HG03045 (cell line): Measurements from ENCODE around the gene MAPK1IP1L.
"Not testable (repeated sequence)": the region's sequence is repeated elsewhere in the genome, so short reads cannot be mapped to it uniquely, and the experiment has no call there.

Experiments
- ATAC-seq: cut with Tn5 transposase; IDR thresholded peaks from one replicate; pipeline ENCODE4 v1.9.1; 2021; ENCODE audit warnings: mild to moderate bottlenecking, moderate library complexity; ENCODE audit not compliant: unreplicated experiment

Gene MAPK1IP1L

GRCh38 chr14:55053500-55053899 lies 2.1 kb downstream of the MAPK1IP1L start:
- no peak for ATAC-seq

DNA sequence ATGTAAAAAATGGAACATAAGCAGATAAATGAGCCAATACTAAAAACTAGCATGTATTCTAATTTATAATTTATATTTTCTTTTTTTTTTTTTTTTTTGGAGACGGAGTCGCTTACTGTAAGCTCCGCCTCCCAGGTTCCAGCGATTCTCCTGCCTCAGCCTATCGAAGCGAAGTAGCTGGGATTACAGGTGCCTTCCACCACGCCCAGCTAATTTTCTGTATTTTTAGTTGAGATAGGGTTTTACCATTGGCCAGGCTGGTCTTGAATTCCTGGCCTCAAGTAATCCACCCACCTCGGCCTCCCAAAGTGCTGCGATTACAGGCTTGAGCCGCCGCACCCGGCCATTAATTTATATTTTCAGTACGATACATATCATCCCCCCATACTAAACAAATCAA lies 2.7 kb downstream of the MAPK1IP1L start:
- ATAC-seq: no peak

- no peak for ATAC-seq
These were observed 6.5 kb downstream of the MAPK1IP1L start for GRCh38 chr14:55057919-55058318.

GRCh38 chr14:55059333-55059732 lies 7.9 kb downstream of the MAPK1IP1L start:
- no peak for ATAC-seq

DNA sequence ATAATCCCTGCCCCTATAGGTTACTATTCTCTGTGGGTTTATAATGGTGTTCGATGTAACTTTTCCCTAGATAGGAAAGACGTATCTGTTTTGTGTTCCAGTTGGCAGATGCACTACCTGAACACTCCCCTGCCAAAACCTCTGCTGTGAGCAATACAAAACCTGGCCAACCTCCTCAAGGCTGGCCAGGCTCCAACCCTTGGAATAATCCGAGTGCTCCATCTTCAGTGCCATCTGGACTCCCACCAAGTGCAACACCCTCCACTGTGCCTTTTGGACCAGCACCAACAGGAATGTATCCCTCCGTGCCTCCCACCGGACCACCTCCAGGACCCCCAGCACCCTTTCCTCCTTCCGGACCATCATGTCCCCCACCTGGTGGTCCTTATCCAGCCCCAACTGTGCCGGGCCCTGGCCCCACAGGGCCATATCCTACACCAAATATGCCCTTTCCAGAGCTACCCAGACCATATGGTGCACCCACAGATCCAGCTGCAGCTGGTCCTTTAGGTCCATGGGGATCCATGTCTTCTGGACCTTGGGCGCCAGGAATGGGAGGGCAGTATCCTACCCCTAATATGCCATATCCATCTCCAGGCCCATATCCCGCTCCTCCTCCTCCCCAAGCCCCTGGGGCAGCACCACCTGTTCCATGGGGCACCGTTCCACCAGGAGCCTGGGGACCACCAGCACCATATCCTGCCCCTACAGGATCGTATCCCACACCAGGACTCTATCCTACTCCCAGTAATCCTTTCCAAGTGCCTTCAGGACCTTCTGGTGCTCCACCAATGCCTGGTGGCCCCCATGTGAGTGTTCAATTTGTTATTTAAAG lies 11.3 kb downstream of the MAPK1IP1L start:
- no peak for ATAC-seq

DNA sequence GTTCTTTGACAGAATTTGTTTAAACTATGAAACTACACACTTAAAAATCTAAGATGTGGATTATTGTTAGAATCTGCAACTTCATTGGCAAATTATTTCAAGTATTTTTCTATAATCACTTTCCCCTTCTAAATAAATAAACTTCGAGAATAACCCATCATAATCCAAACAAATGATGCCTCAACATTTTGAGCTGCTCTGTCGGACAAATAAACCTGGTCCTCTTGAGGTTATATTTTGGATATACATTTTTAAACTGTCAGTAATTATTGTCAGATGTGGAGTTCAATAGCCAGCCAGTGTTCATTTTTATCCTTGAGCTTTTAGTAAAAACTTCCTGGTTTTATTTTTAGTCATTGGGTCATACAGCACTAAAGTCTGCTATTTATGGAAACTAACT lies 13.4 kb downstream of the MAPK1IP1L start:
- not testable (repeated sequence) for ATAC-seq

- ATAC-seq: no peak
These were observed 14.0 kb downstream of the MAPK1IP1L start for GRCh38 chr14:55065411-55065810.

GRCh38 chr14:55066223-55066622 lies 14.8 kb downstream of the MAPK1IP1L start:
- no peak for ATAC-seq

DNA sequence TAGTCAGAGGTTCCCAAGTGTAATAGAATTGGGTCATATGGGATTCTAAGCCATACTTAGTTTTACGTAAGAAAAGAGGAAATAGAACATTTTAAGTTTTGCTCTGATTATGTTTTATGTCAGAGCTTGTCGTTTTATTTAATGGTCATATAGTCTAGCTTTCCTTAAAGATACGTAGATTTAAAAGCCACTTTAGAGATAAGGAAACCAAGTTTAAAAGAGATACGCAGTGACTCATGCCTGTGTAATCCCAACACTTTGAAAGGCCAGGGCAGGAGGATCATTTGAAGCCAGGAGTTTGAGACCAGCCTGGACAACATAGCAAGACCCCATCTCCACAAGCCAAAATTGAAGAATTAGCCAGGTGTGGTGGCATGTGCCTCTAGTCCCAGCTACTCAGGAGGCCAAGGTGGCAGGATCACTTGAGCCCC lies 19.5 kb downstream of the MAPK1IP1L start:
- ATAC-seq: no peak

DNA sequence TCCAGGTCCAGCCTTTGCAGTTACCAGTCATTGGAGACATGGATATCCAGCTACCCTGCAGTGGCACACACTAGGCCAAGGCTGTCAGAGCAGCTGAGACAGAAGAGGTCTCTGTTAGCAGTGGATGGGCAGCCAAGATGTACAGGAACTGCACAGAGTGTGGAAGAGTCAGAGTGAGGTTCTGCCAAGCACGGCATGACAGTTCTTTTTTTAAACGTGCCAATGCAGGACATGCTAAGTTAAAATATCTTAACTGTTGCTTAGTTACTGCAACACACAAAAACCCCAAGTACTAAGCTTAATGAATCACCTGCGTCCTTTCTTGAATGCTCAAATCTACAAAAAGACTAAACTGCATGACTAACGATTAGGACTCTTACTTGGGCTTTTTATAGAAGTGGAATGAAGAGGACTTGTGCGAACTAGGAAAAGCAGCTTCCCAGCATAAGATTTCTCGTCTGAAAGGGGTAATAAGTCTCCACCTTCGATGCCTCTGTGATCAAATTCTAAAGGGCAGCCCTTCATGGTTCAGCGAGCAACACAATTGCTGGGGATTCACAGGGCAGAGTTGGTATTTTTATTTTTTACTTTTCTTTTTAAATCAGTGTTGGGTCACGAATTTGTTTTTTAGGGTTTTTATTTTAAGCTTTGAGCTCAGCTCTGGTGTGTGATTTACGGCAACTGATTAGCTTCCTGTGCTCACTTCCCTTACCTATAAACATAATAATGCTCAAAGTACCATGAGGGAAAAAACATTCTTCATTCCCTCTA lies 20.6 kb downstream of the MAPK1IP1L start:
- no peak for ATAC-seq

- no peak for ATAC-seq
These were observed 22.4 kb downstream of the MAPK1IP1L start for GRCh38 chr14:55073856-55074255.

- peak; percentile 52 for ATAC-seq
These were observed 23.2 kb downstream of the MAPK1IP1L start for GRCh38 chr14:55074662-55075061.

DNA sequence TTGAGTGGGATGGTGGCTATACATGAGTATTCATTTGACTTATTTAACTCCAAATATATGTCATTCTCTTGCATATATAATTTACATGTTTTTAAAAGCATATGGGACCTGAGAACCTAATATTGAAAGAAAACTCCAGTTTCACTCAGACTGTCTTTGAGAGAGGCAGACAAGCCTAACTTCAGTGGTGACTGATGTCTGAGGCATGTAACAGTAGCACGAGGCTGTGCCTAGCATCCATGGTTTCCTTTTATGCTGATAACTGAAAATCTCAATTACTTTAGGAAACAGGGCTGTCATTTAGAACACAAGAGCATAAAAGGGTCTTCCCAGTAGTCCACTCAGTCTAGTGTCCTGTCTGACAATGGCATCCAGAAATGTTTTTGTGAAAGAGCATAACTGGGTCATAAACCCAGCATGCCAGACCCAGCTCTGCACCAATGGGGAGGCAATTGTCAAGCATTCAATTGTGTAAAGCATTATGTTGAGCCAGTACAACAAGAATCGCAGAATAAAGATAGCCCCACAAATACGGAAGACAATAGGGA lies 24.3 kb downstream of the MAPK1IP1L start:
- no peak for ATAC-seq

GRCh38 chr14:55077170-55078151 lies 26.0 kb downstream of the MAPK1IP1L start:
- peak; percentile 38 for ATAC-seq

GRCh38 chr14:55079961-55080360 lies 28.5 kb downstream of the MAPK1IP1L start:
- not testable (repeated sequence) for ATAC-seq

DNA sequence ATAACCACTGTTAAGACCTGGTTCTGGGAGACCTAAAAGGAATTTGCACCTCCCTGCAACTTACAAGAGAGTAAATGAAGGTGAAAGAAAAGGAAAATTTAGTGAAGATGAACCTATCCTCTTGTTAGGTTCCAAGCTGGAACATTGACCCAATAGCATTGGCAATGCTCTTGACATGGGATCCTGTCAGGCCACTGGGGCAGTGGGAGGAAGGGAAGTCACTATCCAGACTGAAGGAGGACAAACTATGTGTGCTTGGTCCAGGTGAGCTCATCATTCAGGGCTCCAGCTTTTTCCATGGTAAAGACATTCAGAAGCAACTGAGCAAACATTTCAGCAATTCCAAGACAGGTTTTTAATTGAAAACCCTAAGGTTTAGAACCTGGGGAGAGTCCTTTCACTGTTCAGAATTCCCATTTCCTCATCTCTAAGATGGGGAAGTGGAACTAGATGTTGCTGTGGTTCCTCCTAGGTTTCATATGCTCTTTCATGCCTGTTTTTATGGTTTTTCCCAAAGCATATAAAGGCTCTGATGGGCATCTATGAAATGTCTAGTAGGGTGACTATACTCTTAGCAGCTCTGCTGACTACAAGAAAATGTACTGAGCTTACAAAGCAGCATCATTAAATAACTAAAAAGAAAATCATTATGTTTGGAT lies 33.1 kb downstream of the MAPK1IP1L start:
- no peak for ATAC-seq

DNA sequence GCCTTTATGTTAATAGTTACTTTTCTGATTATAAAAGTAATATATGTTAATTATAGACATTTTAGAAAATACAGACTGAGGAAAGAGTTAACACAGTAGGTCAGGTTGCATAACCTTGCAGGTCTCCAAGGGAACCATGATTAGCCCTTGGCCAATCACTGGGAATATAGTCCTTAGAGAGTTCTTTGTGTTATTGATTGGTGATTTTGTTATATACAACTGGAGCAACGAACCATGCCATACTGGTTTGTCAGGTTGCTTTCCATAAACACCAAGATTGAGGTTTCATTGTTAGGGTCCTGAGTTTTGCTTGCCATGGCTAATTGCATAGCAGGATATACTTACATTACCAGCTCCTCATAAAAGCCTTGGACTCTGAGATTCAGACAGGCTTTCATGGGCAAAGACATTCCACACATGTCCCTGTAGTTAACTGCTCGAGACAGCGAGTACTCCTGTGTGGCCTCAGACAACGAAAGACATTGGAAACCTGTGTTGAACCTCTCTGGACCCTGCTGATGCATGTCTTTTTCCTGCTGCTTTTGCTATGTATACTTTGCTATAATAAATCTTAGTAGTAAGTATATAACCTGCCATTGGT lies 33.7 kb downstream of the MAPK1IP1L start:
- no peak for ATAC-seq

DNA sequence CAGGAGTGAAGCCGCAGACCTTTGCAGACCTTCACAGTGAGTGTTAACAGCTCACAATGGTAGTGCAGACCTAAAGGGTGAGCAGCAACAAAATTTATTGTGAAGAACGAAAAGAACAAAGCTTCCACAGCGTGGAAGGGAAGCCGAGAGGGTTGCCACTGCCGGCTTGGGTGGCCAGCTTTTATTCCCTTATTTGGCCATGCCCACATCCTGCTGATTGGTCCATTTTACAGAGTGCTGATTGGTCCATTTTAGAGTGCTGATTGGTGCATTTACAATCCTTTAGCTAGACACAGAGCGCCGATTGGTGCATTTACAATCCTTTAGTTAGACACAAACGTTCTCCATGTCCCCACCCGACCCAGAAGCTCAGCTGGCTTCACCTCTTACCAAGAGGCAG lies 35.5 kb downstream of the MAPK1IP1L start:
- no peak for ATAC-seq

DNA sequence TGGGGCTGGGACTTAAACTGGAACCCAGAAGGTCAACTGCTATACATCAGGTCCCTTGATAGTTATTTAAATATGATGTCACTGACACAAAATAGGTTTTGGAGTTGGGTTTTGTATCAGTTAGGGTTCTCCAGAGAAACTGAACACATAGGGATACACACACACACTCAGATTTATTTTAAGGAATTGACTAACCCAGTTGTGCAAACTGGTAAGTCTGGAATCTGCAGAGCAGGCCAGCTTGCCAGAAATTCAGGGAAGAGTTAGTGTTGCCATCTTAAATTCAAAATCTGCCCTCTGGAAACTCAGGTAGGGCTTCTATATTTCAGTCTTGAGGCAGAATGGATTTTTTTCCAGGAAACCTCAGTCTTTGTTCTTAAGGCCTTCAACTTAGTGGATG lies 36.9 kb downstream of the MAPK1IP1L start:
- no peak for ATAC-seq

DNA sequence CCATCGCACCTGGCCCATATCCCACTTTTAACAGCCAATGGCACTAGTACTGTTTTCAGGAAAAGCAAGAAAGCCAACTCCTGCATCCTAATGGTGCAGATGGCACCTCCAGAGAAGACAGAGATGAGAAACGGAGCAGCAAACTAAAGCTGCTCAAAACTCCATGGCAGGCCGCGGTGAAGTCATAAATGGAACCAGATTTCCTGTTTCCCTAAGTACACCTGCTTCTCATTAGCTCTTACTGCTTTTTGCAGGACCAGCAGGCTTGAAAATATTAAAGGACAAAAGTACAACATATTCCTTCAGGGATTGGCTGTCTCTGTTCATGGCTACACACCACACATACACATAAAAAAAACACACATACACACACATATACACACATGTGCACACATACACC lies 40.9 kb downstream of the MAPK1IP1L start:
- no peak for ATAC-seq
